ENCODE measurements around the gene PLAAT1. TPM values are rescaled to one million over a fixed set of nuclear protein-coding genes. Genes with fewer than 3 reads are reported as not detected.

Gene PLAAT1
- total RNA-seq, 1 experiment from 2014 or later, result not detected

DNA sequence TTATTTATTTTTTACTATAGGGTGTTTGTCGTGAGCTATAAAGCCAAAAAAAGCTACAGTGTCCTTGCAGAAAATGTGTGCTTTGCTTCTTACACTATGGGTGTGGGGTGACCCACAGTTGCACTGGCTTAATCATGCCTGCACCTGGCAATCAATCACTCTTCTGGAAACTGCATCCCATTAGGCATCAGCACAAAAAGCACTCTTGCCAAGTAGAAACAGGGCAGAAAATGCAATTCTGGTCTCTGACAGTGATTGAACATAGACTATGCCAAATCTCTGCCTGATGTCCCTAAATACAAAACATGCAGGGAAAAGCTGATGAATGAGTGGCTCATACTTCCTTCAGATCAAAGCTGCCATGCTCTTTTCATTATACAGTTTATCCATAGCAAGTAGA lies 30.4 kb upstream of the PLAAT1 start:
- Histone ChIP-seq H4K20me1 (ENCODE audit: insufficient read depth) (no peaks in the 10 kb centered on the region), H2AFZ (ENCODE audit: low read depth, low read length, poor library complexity, severe bottlenecking) (no peak overlapping the region), H3K4me1 (ENCODE audit: control insufficient read depth in 1 of 2, insufficient read depth in 2 of 2, low read length in 2 of 2) (no peaks in the 10 kb centered on the region), H3K27me3 (ENCODE audit: insufficient read depth, low read length) (peaks cover 10% of the 10 kb centered on the region; the same call in 1 of the 2 replicates), H3K9me2 (ENCODE audit: insufficient read depth) (no peaks in the 10 kb centered on the region), H3K36me3 (ENCODE audit: control insufficient read depth in 1 of 2, insufficient read depth in 2 of 2, low read length in 2 of 2) (no peaks in the 10 kb centered on the region), H3K79me2 (ENCODE audit: insufficient read depth, low read length) (no peaks in the 10 kb centered on the region), H3K4me2 (ENCODE audit: low read length) (no peak overlapping the region), H3K9me3 (ENCODE audit: control insufficient read depth in 1 of 2, insufficient read depth in 1 of 2, low read depth in 1 of 2, low read length in 2 of 2) (no peaks in the 10 kb centered on the region), H3K27ac (ENCODE audit: low read depth, low read length) (no peak overlapping the region), H3K9ac (ENCODE audit: low read length) (no peak overlapping the region), H3K4me3 (replicated peaks in 1 of 2; ENCODE audit: low read depth in 1 of 2, low read length in 2 of 2) (no peak overlapping the region)
- RAD21 ChIA-PET (ENCODE audit: low non-redundant PET in 1 of 2, low total read pairs in 2 of 2, uncharacterized antibody in 2 of 2, unreplicated experiment in 2 of 2), result no interaction called here
- ATAC-seq (no peak), DNase-seq (ENCODE audit: low read depth, low spot score) (no peak)
- intact Hi-C loops (cut with micrococcal nuclease), result no loop called here
- CTCF ChIA-PET, result no interaction called here
- POLR2A ChIA-PET, result no interaction called here
- BruUV-seq (replicated peaks), result no TSS peak
- TF ChIP-seq, protein P1, sequence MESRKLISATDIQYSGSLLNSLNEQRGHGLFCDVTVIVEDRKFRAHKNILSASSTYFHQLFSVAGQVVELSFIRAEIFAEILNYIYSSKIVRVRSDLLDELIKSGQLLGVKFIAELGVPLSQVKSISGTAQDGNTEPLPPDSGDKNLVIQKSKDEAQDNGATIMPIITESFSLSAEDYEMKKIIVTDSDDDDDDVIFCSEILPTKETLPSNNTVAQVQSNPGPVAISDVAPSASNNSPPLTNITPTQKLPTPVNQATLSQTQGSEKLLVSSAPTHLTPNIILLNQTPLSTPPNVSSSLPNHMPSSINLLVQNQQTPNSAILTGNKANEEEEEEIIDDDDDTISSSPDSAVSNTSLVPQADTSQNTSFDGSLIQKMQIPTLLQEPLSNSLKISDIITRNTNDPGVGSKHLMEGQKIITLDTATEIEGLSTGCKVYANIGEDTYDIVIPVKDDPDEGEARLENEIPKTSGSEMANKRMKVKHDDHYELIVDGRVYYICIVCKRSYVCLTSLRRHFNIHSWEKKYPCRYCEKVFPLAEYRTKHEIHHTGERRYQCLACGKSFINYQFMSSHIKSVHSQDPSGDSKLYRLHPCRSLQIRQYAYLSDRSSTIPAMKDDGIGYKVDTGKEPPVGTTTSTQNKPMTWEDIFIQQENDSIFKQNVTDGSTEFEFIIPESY (IDR thresholded peaks at IDR 0.05; ENCODE audit: extremely low read depth, insufficient replicate concordance, low read length), result no peak
- TF ChIP-seq, protein P2, sequence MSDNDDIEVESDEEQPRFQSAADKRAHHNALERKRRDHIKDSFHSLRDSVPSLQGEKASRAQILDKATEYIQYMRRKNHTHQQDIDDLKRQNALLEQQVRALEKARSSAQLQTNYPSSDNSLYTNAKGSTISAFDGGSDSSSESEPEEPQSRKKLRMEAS (IDR thresholded peaks at IDR 0.05), result no peak
- TF ChIP-seq JUND (IDR thresholded peaks at IDR 0.05) (no peak), EGR1 (IDR thresholded peaks at IDR 0.05; ENCODE audit: low read depth) (no peak), POLR2A (IDR thresholded peaks at IDR 0.05; ENCODE audit: borderline replicate concordance, extremely low read depth, insufficient read depth, insufficient read length) (no peak), CBX3 (IDR thresholded peaks at IDR 0.05; ENCODE audit: low read depth) (no peak), ELF1 (IDR thresholded peaks at IDR 0.05; ENCODE audit: borderline replicate concordance, low read depth) (no peak), SIN3A (IDR thresholded peaks at IDR 0.05; ENCODE audit: low read depth) (no peak), YY1 (IDR thresholded peaks at IDR 0.05; ENCODE audit: extremely low read depth, insufficient replicate concordance, low read depth, low read length) (no peak), POLR2AphosphoS5 (IDR thresholded peaks at IDR 0.05; ENCODE audit: low read depth, low read length) (no peak), EZH2phosphoT487 (IDR thresholded peaks at IDR 0.05; ENCODE audit: borderline replicate concordance) (no peak), ATF3 (IDR thresholded peaks at IDR 0.05) (no peak), SRF (IDR thresholded peaks at IDR 0.05; ENCODE audit: low read depth) (no peak), CEBPB (IDR thresholded peaks at IDR 0.05; ENCODE audit: low read depth) (no peak), ZFX (IDR thresholded peaks at IDR 0.05) (no peak), SP1 (IDR thresholded peaks at IDR 0.05; ENCODE audit: low read depth) (no peak), ZNF274 (IDR thresholded peaks at IDR 0.05; ENCODE audit: low read depth, low read length) (no peak)
- TF ChIP-seq, protein P3, sequence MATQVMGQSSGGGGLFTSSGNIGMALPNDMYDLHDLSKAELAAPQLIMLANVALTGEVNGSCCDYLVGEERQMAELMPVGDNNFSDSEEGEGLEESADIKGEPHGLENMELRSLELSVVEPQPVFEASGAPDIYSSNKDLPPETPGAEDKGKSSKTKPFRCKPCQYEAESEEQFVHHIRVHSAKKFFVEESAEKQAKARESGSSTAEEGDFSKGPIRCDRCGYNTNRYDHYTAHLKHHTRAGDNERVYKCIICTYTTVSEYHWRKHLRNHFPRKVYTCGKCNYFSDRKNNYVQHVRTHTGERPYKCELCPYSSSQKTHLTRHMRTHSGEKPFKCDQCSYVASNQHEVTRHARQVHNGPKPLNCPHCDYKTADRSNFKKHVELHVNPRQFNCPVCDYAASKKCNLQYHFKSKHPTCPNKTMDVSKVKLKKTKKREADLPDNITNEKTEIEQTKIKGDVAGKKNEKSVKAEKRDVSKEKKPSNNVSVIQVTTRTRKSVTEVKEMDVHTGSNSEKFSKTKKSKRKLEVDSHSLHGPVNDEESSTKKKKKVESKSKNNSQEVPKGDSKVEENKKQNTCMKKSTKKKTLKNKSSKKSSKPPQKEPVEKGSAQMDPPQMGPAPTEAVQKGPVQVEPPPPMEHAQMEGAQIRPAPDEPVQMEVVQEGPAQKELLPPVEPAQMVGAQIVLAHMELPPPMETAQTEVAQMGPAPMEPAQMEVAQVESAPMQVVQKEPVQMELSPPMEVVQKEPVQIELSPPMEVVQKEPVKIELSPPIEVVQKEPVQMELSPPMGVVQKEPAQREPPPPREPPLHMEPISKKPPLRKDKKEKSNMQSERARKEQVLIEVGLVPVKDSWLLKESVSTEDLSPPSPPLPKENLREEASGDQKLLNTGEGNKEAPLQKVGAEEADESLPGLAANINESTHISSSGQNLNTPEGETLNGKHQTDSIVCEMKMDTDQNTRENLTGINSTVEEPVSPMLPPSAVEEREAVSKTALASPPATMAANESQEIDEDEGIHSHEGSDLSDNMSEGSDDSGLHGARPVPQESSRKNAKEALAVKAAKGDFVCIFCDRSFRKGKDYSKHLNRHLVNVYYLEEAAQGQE (IDR thresholded peaks at IDR 0.05; ENCODE audit: low read depth), result no peak
